ENCODE measurements around the gene MARK2. TPM values are rescaled to one million over a fixed set of nuclear protein-coding genes. Genes with fewer than 3 reads are reported as not detected.
A peak's percentile ranks its signal among the peaks of the same experiment; 100 is the strongest.

The MARK2 gene
- total and polyA plus RNA-seq, 2 of the 8 experiments (the other 6 are each of a cell fraction or from before 2014, with no cell fraction given), result 19.3 to 58.5 TPM

- Histone ChIP-seq H2BK120ac (replicated peaks; ENCODE audit: low read depth, low read length) (no peak overlapping the region), H4K20me1 (replicated peaks in 1 of 2; ENCODE audit: control insufficient read depth in 1 of 2, insufficient read depth in 2 of 2, low read length in 2 of 2) (peaks cover 11 to 17% of the 10 kb centered on the region in 2 experiments), H2BK12ac (ENCODE audit: low read depth, low read length) (peak overlapping the region; percentile 95; the same call in 1 of the 2 replicates), H2BK20ac (ENCODE audit: low read length) (0 out of 2 replicates have a peak overlapping the region, but pooled peaks have one; percentile 49), H3K56ac (replicated peaks; ENCODE audit: insufficient read length, low read depth, low read length) (no peak overlapping the region), H3K27ac (ENCODE audit: low read depth, low read length) (peak overlapping the region; percentile 85), H4K5ac (ENCODE audit: insufficient read length, low read depth, low read length) (peak overlapping the region; percentile 12), H3K79me2 (ENCODE audit: control insufficient read depth in 1 of 2, insufficient read depth in 2 of 2, low read length in 2 of 2) (peaks cover 27 to 92% of the 10 kb centered on the region in 2 experiments), H3K4me3 (ENCODE audit: extremely low read depth in 1 of 4, insufficient read depth in 2 of 4, low read depth in 3 of 4, low read length in 4 of 4) (peak overlapping the region in 3 of 4 experiments; percentile 3 to 44 (median 17); a peak in 4 of 8 replicates), H3K79me1 (ENCODE audit: low read depth, low read length) (peaks cover 33% of the 10 kb centered on the region), H2BK5ac (ENCODE audit: low read depth, low read length) (peak overlapping the region; percentile 96), H3K23me2 (ENCODE audit: low read depth, low read length) (no peaks in the 10 kb centered on the region), H3K27me3 (replicated peaks in 1 of 4; ENCODE audit: control insufficient read depth in 3 of 4, extremely low read depth in 1 of 4, insufficient read depth in 3 of 4, low read length in 3 of 4) (no peaks in the 10 kb centered on the region), H3K4me2 (ENCODE audit: insufficient read depth in 1 of 2, low read depth in 2 of 2, low read length in 2 of 2) (peak overlapping the region; percentile 58 to 78), H3K4me1 (replicated peaks in 1 of 4; ENCODE audit: control insufficient read depth in 3 of 4, insufficient read depth in 4 of 4, low read length in 3 of 4) (peaks cover 15 to 39% (median 25%) of the 10 kb centered on the region in 4 experiments), H4K91ac (replicated peaks; ENCODE audit: insufficient read length, low read length) (peak overlapping the region; percentile 9), H3K36me3 (ENCODE audit: control insufficient read depth in 2 of 4, insufficient read depth in 4 of 4, low read length in 3 of 4) (peaks cover 0 to 2% (median 1%) of the 10 kb centered on the region in 4 experiments; a peak in 2 of 8 replicates), H4K8ac (ENCODE audit: extremely low read depth, insufficient read depth, low read length) (no peak overlapping the region), H3K4ac (replicated peaks; ENCODE audit: insufficient read length, low read depth, low read length) (no peak overlapping the region), H3K23ac (ENCODE audit: insufficient read length) (no peak overlapping the region), H2AK5ac (ENCODE audit: low read depth, low read length) (peak overlapping the region; percentile 85), H3K18ac (ENCODE audit: extremely low read depth, low read length) (peak overlapping the region; percentile 86), H3K14ac (ENCODE audit: insufficient read length) (no peak overlapping the region), H3K9ac (replicated peaks in 1 of 4; ENCODE audit: extremely low read depth in 1 of 4, low read depth in 3 of 4, low read length in 3 of 4) (peak overlapping the region in 3 of 4 experiments; percentile 51 to 77 (median 59); a peak in 5 of 7 replicates), H2AFZ (ENCODE audit: low read length) (no peak overlapping the region), H2BK15ac (ENCODE audit: low read length) (no peak overlapping the region), H3K9me3 (ENCODE audit: insufficient read depth in 2 of 2, low read depth in 1 of 2, low read length in 1 of 2) (no peaks in the 10 kb centered on the region)
- ChIA-PET CTCF (ENCODE audit: partially characterized antibody) (interaction anchor here (0.6 to 3.9 kb wide), 8 partner anchors 9 to 98 kb away, joined by 3 to 31 read pairs (median 4); partner anchors contain the start of gene MARK2), POLR2A (ENCODE audit: partially characterized antibody) (interaction anchor here (0.7 to 6.2 kb wide), 10 partner anchors 8 to 105 kb away, joined by 3 to 30 read pairs (median 4); partner anchors contain the start of genes MARK2 and RCOR2)
- FAIRE-seq (peak; percentile 7), DNase-seq (ENCODE audit: low read depth in 1 of 2, low spot score in 2 of 2) (no peak)
- 25% methylated on average over 3 of the region's 3 CpGs; no CpG with 5 or more reads in 1 of the 2 experiments for WGBS, 2 experiments (ENCODE audit: extremely low coverage in 1 of 2, insufficient coverage in 1 of 2, insufficient read length in 1 of 2, insufficient replicate concordance in 2 of 2, low coverage in 1 of 2, low lambda C conversion rate in 2 of 2, missing lambda C conversion rate in 1 of 2)
- TF ChIP-seq RAD21 (IDR thresholded peaks at IDR 0.05 in 1 of 2, conservative IDR thresholded peaks at IDR 0.05 in 1 of 2; ENCODE audit: low read depth in 2 of 2, low read length in 2 of 2), result peak in 1 of 2 experiments; percentile 12; a peak in 1 of 4 replicates
- peak; percentile 88 for TF ChIP-seq ASH2L (IDR thresholded peaks at IDR 0.05; ENCODE audit: low read length)
- peak; percentile 88 for TF ChIP-seq SP1 (IDR thresholded peaks at IDR 0.05; ENCODE audit: low read depth, low read length)
- TF ChIP-seq CREB1 (IDR thresholded peaks at IDR 0.05), result no peak
- 0 out of 2 replicates have a peak, but pooled peaks have one; percentile 28 for TF ChIP-seq TAF1 (IDR thresholded peaks at IDR 0.05; ENCODE audit: low read depth, low read length)
- no peak for TF ChIP-seq POU5F1 (IDR thresholded peaks at IDR 0.05; ENCODE audit: low read depth, low read length)
- no peak for TF ChIP-seq MAFK (IDR thresholded peaks at IDR 0.05; ENCODE audit: low read depth, low read length)
- TF ChIP-seq SIN3A (conservative IDR thresholded peaks at IDR 0.05 in 1 of 2, IDR thresholded peaks at IDR 0.05 in 1 of 2; ENCODE audit: low read depth in 1 of 2, low read length in 2 of 2), result peak in 1 of 2 experiments; percentile 49; a peak in 1 of 4 replicates
- TF ChIP-seq SP2 (IDR thresholded peaks at IDR 0.05; ENCODE audit: low read length), result no peak
- TF ChIP-seq HDAC6 (IDR thresholded peaks at IDR 0.05; ENCODE audit: low read depth, low read length), result no peak
- no peak for TF ChIP-seq USF2 (IDR thresholded peaks at IDR 0.05; ENCODE audit: low read length)
- TF ChIP-seq BCL11A (IDR thresholded peaks at IDR 0.05; ENCODE audit: low read depth in 2 of 2, low read length in 2 of 2), result no peak
Measured at GRCh38 chr11:63847363-63847762, 8.5 kb downstream of the MARK2 start.
